HFFc6 (cell line): Measurements from ENCODE around the gene PNCK. TPM values are rescaled to one million over a fixed set of nuclear protein-coding genes. Genes with fewer than 3 reads are reported as not detected.

Experiments used
- DNase-seq: peaks from one replicate; pipeline ENCODE4 v3.0.0-alpha.2; 2018
- H3K27ac Mint-ChIP-seq: 2 replicates; pipeline ENCODE4 v1.8.0; 2020; ENCODE audit warnings: mild to moderate bottlenecking, mixed read lengths
- H3K27me3 Mint-ChIP-seq: 2 replicates; pipeline ENCODE4 v1.8.0; 2021; ENCODE audit warnings: mild to moderate bottlenecking, moderate library complexity, mixed read lengths; ENCODE audit not compliant: insufficient read depth
- H3K36me3 Mint-ChIP-seq: 2 replicates; pipeline ENCODE4 v1.8.0; 2021; ENCODE audit warnings: low read depth, mixed read lengths
- H3K4me1 Mint-ChIP-seq: 2 replicates; pipeline ENCODE4 v1.8.0; 2020; ENCODE audit warnings: low read depth, mixed read lengths
- H3K4me3 Mint-ChIP-seq: 2 replicates; pipeline ENCODE4 v1.8.0; 2020; ENCODE audit warnings: mild to moderate bottlenecking, moderate library complexity, mixed read lengths
- H3K9me3 Mint-ChIP-seq: 2 replicates; pipeline ENCODE4 v1.8.0; 2020; ENCODE audit warnings: mild to moderate bottlenecking, mixed read lengths
- CTCF ChIP-seq: fragments of 200-600 bp; sonication (generic); IDR thresholded peaks from 2 replicates; pipeline ENCODE4 v1.5.0; 2021; ENCODE audit warnings: antibody characterized with exemption, mild to moderate bottlenecking
- total RNA-seq, 6 experiments: library from RNA; stranded (reverse); fragmentation: NEBNext Ultra II Directional; extraction: Animal tissue kit (Norgen Biotek cat#: 25700); gene quantifications; 2 replicates in 1 of 6; 3 replicates in 5 of 6; pipeline ENCODE4 v1.2.3, GENCODE V29; 2021

Gene PNCK
- total RNA-seq, 6 experiments from 2014 or later: 0.26 to 0.43 TPM; not detected in 4

- Mint-ChIP-seq H3K36me3 (no peaks in the 10 kb centered on the region), H3K27ac (no peak within 1 kb of the TSS), H3K4me1 (no peaks in the 10 kb centered on the region), H3K4me3 (no peak within 1 kb of the TSS), H3K9me3 (no peaks in the 10 kb centered on the region), H3K27me3 (peaks cover 9% of the 10 kb centered on the region)
- DNase-seq: no peak
- no peak for TF ChIP-seq CTCF
These were observed 26.8 kb downstream of the PNCK start, which contains the start of gene DUSP9 for GRCh38 chrX:153646620-153647373. Gene DUSP9, plus strand, starts transcription at chrX:153647203. Its CDS starts 751 bp downstream, at chrX:153647954.

DNA sequence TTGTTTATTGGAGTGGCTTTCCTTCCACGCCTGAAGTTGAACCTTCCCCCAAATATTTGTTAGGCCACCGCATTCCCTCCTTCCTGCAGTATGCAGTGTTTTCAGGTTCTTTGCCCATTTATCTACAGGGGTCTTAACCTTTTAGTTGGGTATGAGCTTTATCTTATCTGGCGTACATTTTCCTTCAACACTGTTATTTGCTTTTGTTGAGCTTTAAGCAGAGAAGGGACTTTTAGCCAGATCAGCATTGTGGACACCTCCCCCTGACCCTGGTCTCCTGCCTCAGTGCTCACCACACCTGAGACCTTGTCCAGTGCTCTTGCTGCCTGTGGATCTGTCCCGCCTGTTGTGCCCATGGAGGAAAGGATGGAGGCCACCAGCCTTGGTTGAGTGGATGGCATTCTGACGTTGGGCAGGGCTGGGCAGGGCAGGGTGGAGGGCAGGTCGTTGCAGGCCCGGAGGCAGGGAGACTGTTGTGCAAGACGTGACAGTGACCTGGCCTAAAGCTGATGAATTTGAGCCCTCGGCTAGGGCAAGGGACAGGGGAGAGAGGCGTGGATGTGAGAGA, 27.6 kb downstream of the PNCK start:
- DNase-seq: no peak
- H3K36me3 Mint-ChIP-seq: no peaks in the 10 kb centered on the region
- no peaks in the 10 kb centered on the region for H3K4me1 Mint-ChIP-seq
- peaks cover 9% of the 10 kb centered on the region for H3K27me3 Mint-ChIP-seq
- TF ChIP-seq CTCF: no peak
- H3K9me3 Mint-ChIP-seq: no peaks in the 10 kb centered on the region
- H3K27ac Mint-ChIP-seq: no peak overlapping the region
- no peak overlapping the region for H3K4me3 Mint-ChIP-seq

GRCh38 chrX:153645151-153645550, 28.5 kb downstream of the PNCK start:
- H3K4me3 Mint-ChIP-seq: no peak overlapping the region
- no peak for DNase-seq
- TF ChIP-seq CTCF: no peak
- H3K27me3 Mint-ChIP-seq: peaks cover 11% of the 10 kb centered on the region
- no peaks in the 10 kb centered on the region for H3K4me1 Mint-ChIP-seq
- H3K36me3 Mint-ChIP-seq: no peaks in the 10 kb centered on the region
- no peaks in the 10 kb centered on the region for H3K9me3 Mint-ChIP-seq
- no peak overlapping the region for H3K27ac Mint-ChIP-seq

GRCh38 chrX:153644356-153645125, 29.1 kb downstream of the PNCK start:
- H3K27me3 Mint-ChIP-seq: peaks cover 11% of the 10 kb centered on the region

More at GRCh38 chrX:153644356-153645125, 29.1 kb downstream of the PNCK start:
- H3K9me3 Mint-ChIP-seq: no peaks in the 10 kb centered on the region
- no peaks in the 10 kb centered on the region for H3K4me1 Mint-ChIP-seq
- no peak for TF ChIP-seq CTCF
- no peak overlapping the region for H3K4me3 Mint-ChIP-seq
- H3K27ac Mint-ChIP-seq: no peak overlapping the region
- no peak for DNase-seq
- H3K36me3 Mint-ChIP-seq: no peaks in the 10 kb centered on the region
